ENCODE data around the gene KDM4C.

The KDM4C gene

GRCh38 chr9:7081065-7081600, 323.4 kb downstream of the KDM4C start:
- TF ChIP-seq ZBTB7A (IDR thresholded peaks at IDR 0.05; ENCODE audit: low read depth), result no peak
- TF ChIP-seq CREB1 (IDR thresholded peaks at IDR 0.05; ENCODE audit: low read depth), result no peak
- TF ChIP-seq EP300 (IDR thresholded peaks at IDR 0.05; ENCODE audit: borderline replicate concordance), result no peak
- TF ChIP-seq REST (IDR thresholded peaks at IDR 0.05; ENCODE audit: low read depth), result no peak
- TF ChIP-seq NFIC (IDR thresholded peaks at IDR 0.05), result no peak
- no peak for TF ChIP-seq TCF12 (IDR thresholded peaks at IDR 0.05; ENCODE audit: low read depth)
- no peak for TF ChIP-seq RAD21 (IDR thresholded peaks at IDR 0.05; ENCODE audit: low read depth)
- TF ChIP-seq TAF1 (IDR thresholded peaks at IDR 0.05; ENCODE audit: low read depth), result no peak

GRCh38 chr9:7083192-7083591, 325.4 kb downstream of the KDM4C start:
- TF ChIP-seq TAF1 (IDR thresholded peaks at IDR 0.05; ENCODE audit: low read depth) (no peak), USF1 (IDR thresholded peaks at IDR 0.05) (no peak), EP300 (IDR thresholded peaks at IDR 0.05; ENCODE audit: borderline replicate concordance) (no peak), FOXM1 (IDR thresholded peaks at IDR 0.05; ENCODE audit: borderline replicate concordance, low read depth) (no peak), MAX (IDR thresholded peaks at IDR 0.05) (no peak), TCF12 (IDR thresholded peaks at IDR 0.05; ENCODE audit: low read depth) (no peak), CREB1 (IDR thresholded peaks at IDR 0.05; ENCODE audit: low read depth) (no peak)

- no peak for TF ChIP-seq MAX (IDR thresholded peaks at IDR 0.05)
- no peak for TF ChIP-seq YY1 (IDR thresholded peaks at IDR 0.05; ENCODE audit: low read depth)
- TF ChIP-seq CREB1 (IDR thresholded peaks at IDR 0.05; ENCODE audit: low read depth), result no peak
Observed at GRCh38 chr9:7085357-7085756, 327.6 kb downstream of the KDM4C start.

GRCh38 chr9:7086389-7086788, 328.6 kb downstream of the KDM4C start:
- no peak for TF ChIP-seq YY1 (IDR thresholded peaks at IDR 0.05; ENCODE audit: low read depth)
- TF ChIP-seq RAD21 (IDR thresholded peaks at IDR 0.05; ENCODE audit: low read depth), result no peak
- TF ChIP-seq EP300 (IDR thresholded peaks at IDR 0.05; ENCODE audit: borderline replicate concordance), result no peak
- no peak for TF ChIP-seq MAX (IDR thresholded peaks at IDR 0.05)
- no peak for TF ChIP-seq NFIC (IDR thresholded peaks at IDR 0.05)
- TF ChIP-seq FOXM1 (IDR thresholded peaks at IDR 0.05; ENCODE audit: borderline replicate concordance, low read depth), result no peak
- no peak for TF ChIP-seq TEAD4 (IDR thresholded peaks at IDR 0.05)
- TF ChIP-seq TCF12 (IDR thresholded peaks at IDR 0.05; ENCODE audit: low read depth), result no peak
- TF ChIP-seq CEBPB (IDR thresholded peaks at IDR 0.05), result no peak
- TF ChIP-seq TAF1 (IDR thresholded peaks at IDR 0.05; ENCODE audit: low read depth), result no peak
- TF ChIP-seq CREB1 (IDR thresholded peaks at IDR 0.05; ENCODE audit: low read depth), result no peak

GRCh38 chr9:7088611-7089010, 330.8 kb downstream of the KDM4C start:
- TF ChIP-seq CEBPB (IDR thresholded peaks at IDR 0.05) (no peak), RAD21 (IDR thresholded peaks at IDR 0.05; ENCODE audit: low read depth) (no peak)

- TF ChIP-seq EGR1 (IDR thresholded peaks at IDR 0.05) (no peak), CREB1 (IDR thresholded peaks at IDR 0.05; ENCODE audit: low read depth) (no peak), TAF1 (IDR thresholded peaks at IDR 0.05; ENCODE audit: low read depth) (no peak), FOXM1 (IDR thresholded peaks at IDR 0.05; ENCODE audit: borderline replicate concordance, low read depth) (no peak), CEBPB (IDR thresholded peaks at IDR 0.05) (no peak), MAX (IDR thresholded peaks at IDR 0.05) (no peak), NFIC (IDR thresholded peaks at IDR 0.05) (no peak), EP300 (IDR thresholded peaks at IDR 0.05; ENCODE audit: borderline replicate concordance) (no peak)
Observed at GRCh38 chr9:7089406-7090193, 331.8 kb downstream of the KDM4C start.

- no peak for TF ChIP-seq RAD21 (IDR thresholded peaks at IDR 0.05; ENCODE audit: low read depth)
- TF ChIP-seq TAF1 (IDR thresholded peaks at IDR 0.05; ENCODE audit: low read depth), result no peak
Observed at GRCh38 chr9:7093040-7093439, 335.3 kb downstream of the KDM4C start.

GRCh38 chr9:7094052-7094451, 336.3 kb downstream of the KDM4C start:
- no peak for TF ChIP-seq TCF12 (IDR thresholded peaks at IDR 0.05; ENCODE audit: low read depth)
- no peak for TF ChIP-seq CREB1 (IDR thresholded peaks at IDR 0.05; ENCODE audit: low read depth)
- TF ChIP-seq TEAD4 (IDR thresholded peaks at IDR 0.05), result no peak
- peak; percentile 36 for TF ChIP-seq RAD21 (IDR thresholded peaks at IDR 0.05; ENCODE audit: low read depth)
- no peak for TF ChIP-seq ZBTB7A (IDR thresholded peaks at IDR 0.05; ENCODE audit: low read depth)
- TF ChIP-seq EP300 (IDR thresholded peaks at IDR 0.05; ENCODE audit: borderline replicate concordance), result no peak
